Upper lobe of left lung (tissue), 6 donors: ENCODE measurements around the gene MYO18B. TPM values are rescaled to one million over a fixed set of nuclear protein-coding genes. Genes with fewer than 3 reads are reported as not detected.

Experiments used
- ATAC-seq, 2 donors: fragments of 200-7000 bp; cut with Tn5 transposase; one replicate each; pipeline ENCODE4 v1.9.1; 2022; ENCODE audit warnings: mild to moderate bottlenecking in 2 of 2, moderate library complexity in 2 of 2; ENCODE audit not compliant: low FRiP score in 2 of 2
- DNase-seq, 2 donors: peaks; one replicate each; pipeline ENCODE4 v3.0.0-alpha.2; 2019 to 2020
- H3K27ac ChIP-seq, 4 donors: fragments of 200-600 bp; sonication (generic); one replicate each; pipeline ENCODE4 v1.5.1; 2016 to 2019
- H3K27me3 ChIP-seq, 4 donors: fragments of 200-600 bp; sonication (generic); one replicate each; pipeline ENCODE4 v1.5.1; 2017 to 2019
- H3K36me3 ChIP-seq, 4 donors: fragments of 200-600 bp; sonication (generic); one replicate each; pipeline ENCODE4 v1.5.1; 2016 to 2019
- H3K4me1 ChIP-seq, 4 donors: fragments of 200-600 bp; sonication (generic); one replicate each; pipeline ENCODE4 v1.5.1; 2018 to 2019
- H3K4me3 ChIP-seq, 4 donors: fragments of 200-600 bp; sonication (generic); one replicate each; pipeline ENCODE4 v1.5.1; 2017 to 2019; ENCODE audit warnings: mild to moderate bottlenecking in 2 of 4, moderate library complexity in 1 of 4
- H3K9me3 ChIP-seq, 4 donors: fragments of 200-600 bp; sonication (generic); one replicate each; pipeline ENCODE4 v1.5.1; 2018 to 2019
- EP300 ChIP-seq, 4 donors: sonication (generic); formaldehyde crosslinking; IDR thresholded peaks; one replicate each; pipeline ENCODE4 v1.5.1; 2017; ENCODE audit warnings: antibody characterized with exemption in 4 of 4, control low read depth in 2 of 4
- POLR2A ChIP-seq, 4 donors: fragments of 450-650 bp; IDR thresholded peaks; one replicate each; pipeline ENCODE4 v1.5.1; 2016 to 2017; ENCODE audit warnings: antibody characterized with exemption in 4 of 4, mild to moderate bottlenecking in 2 of 4
- POLR2AphosphoS5 ChIP-seq, 2 donors: sonication (generic); formaldehyde crosslinking; IDR thresholded peaks; one replicate each; pipeline ENCODE4 v1.5.1; 2017; ENCODE audit warnings: antibody characterized with exemption in 2 of 2
- WGBS, 2 donors: methylation state at CpG; one replicate each; pipeline ENCODE4 v1.1.5; 2017 to 2018; 5-methylcytosine and 5-hydroxymethylcytosine counted together
- small RNA-seq, 4 donors: library from RNA; depleted of rRNA; stranded (forward); fragments of <200 nt; gene quantifications; one replicate each; pipeline ENCODE3, GENCODE V24; 2016
- total RNA-seq, 6 donors: library from RNA; depleted of rRNA in 4 of 6; stranded (reverse); fragments of >200 nt in 4 of 6; gene quantifications; one replicate each; pipeline versions ENCODE4 v1.1.0 to v1.2.1, GENCODE V29; 2016 to 2021
- TF ChIP-seq, protein P1 (sequence below), 6 experiments: fragments of 450-650 bp in 4 of 6; fragments of 200-600 bp in 2 of 6; sonication (generic) in 2 of 6; IDR thresholded peaks; one replicate each; pipeline ENCODE4 v1.5.1; 2016 to 2019; ENCODE audit warnings: antibody characterized with exemption in 6 of 6
- donor health status: DM: no; HTN: no; CAD: no; lungs with moderate emphysema.
- donor health status: DM: no; HTN: yes; CAD: no; lungs with severe emphysema.

Gene MYO18B
- total RNA-seq, 6 donors from 2014 or later: 0.09 to 1.3 (median 0.17) TPM; not detected in 3

- Histone ChIP-seq H3K27ac (no peak overlapping the region), H3K9me3 (no peaks in the 10 kb centered on the region), H3K36me3 (no peaks in the 10 kb centered on the region), H3K27me3 (no peaks in the 10 kb centered on the region), H3K4me3 (no peak overlapping the region), H3K4me1 (no peaks in the 10 kb centered on the region)
- no peak for TF ChIP-seq POLR2A (IDR thresholded peaks at IDR 0.05)
- TF ChIP-seq EP300 (IDR thresholded peaks at IDR 0.05): no peak
- no peak for TF ChIP-seq POLR2AphosphoS5 (IDR thresholded peaks at IDR 0.05)
- TF ChIP-seq, protein P1, sequence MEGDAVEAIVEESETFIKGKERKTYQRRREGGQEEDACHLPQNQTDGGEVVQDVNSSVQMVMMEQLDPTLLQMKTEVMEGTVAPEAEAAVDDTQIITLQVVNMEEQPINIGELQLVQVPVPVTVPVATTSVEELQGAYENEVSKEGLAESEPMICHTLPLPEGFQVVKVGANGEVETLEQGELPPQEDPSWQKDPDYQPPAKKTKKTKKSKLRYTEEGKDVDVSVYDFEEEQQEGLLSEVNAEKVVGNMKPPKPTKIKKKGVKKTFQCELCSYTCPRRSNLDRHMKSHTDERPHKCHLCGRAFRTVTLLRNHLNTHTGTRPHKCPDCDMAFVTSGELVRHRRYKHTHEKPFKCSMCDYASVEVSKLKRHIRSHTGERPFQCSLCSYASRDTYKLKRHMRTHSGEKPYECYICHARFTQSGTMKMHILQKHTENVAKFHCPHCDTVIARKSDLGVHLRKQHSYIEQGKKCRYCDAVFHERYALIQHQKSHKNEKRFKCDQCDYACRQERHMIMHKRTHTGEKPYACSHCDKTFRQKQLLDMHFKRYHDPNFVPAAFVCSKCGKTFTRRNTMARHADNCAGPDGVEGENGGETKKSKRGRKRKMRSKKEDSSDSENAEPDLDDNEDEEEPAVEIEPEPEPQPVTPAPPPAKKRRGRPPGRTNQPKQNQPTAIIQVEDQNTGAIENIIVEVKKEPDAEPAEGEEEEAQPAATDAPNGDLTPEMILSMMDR (IDR thresholded peaks at IDR 0.05): no peak
- ATAC-seq (no peak), DNase-seq (no peak)
- WGBS, 2 donors: 70 to 74% methylated on average over 1 of the region's 1 CpG
These were observed 333.3 kb downstream of the MYO18B start for GRCh38 chr22:26075251-26075650.

- H3K9me3 ChIP-seq: no peaks in the 10 kb centered on the region
- no peak overlapping the region for H3K4me3 ChIP-seq
- WGBS, 2 donors: 50 to 53% methylated on average over 4 of the region's 4 CpGs
- no peak for ATAC-seq
- no peaks in the 10 kb centered on the region for H3K27me3 ChIP-seq
- no peak for DNase-seq
- no peak overlapping the region for H3K27ac ChIP-seq
- H3K36me3 ChIP-seq: no peaks in the 10 kb centered on the region
- H3K4me1 ChIP-seq: no peaks in the 10 kb centered on the region
- no peak for TF ChIP-seq POLR2AphosphoS5 (IDR thresholded peaks at IDR 0.05)
- TF ChIP-seq EP300 (IDR thresholded peaks at IDR 0.05): no peak
- TF ChIP-seq, protein P1 (IDR thresholded peaks at IDR 0.05): no peak
- TF ChIP-seq POLR2A (IDR thresholded peaks at IDR 0.05): no peak
These were observed 337.0 kb downstream of the MYO18B start for GRCh38 chr22:26079009-26079408.

Small RNAs within 50 kb of the gene (small RNA-seq; reads per million reads assigned to genes)
- 0 reads per million in 4 donors for gene RN7SKP169
- gene RNA5SP494: 0 reads per million in 4 donors
- 0 reads per million in 4 donors for gene Z98949.2

Other genes with a start within 250 kb of the MYO18B start
- gene GRK3, start 177.5 kb upstream of the MYO18B start, total RNA-seq: 10 to 100 TPM; 16.0 to 25.2 (median 21.6) TPM